SK-N-MC (cell line): ENCODE measurements around the gene ATP13A4.

Source experiments
- EZH2 ChIP-seq: fragments of 200-600 bp; sonication (generic); IDR thresholded peaks from one replicate; pipeline ENCODE4 v1.6.1; 2017; ENCODE audit warnings: antibody characterized with exemption
- FOXP2 ChIP-seq: optimal IDR thresholded peaks from 2 replicates; pipeline ENCODE3; 2011; ENCODE audit warnings: mild to moderate bottlenecking, moderate library complexity; ENCODE audit not compliant: insufficient read depth; ENCODE audit errors: extremely low read length, control extremely low read depth
- POLR2AphosphoS5 ChIP-seq: IDR thresholded peaks from 2 replicates; pipeline ENCODE4 v1.6.1; 2012; ENCODE audit warnings: mild to moderate bottlenecking, low read depth, low read length, borderline replicate concordance

GRCh38 chr3:193499801-193500485, 54.8 kb downstream of the ATP13A4 start:
- TF ChIP-seq EZH2 (no peak), POLR2AphosphoS5 (no peak), FOXP2 (no peak)
